BE2C (cell line): ENCODE measurements around the gene RBM19.

Experiments
- DNase-seq: peaks from one replicate; pipeline ENCODE4 v3.0.0-alpha.2; 2020
- H3K27me3 ChIP-seq: fragments of 250-450 bp; sonication (Bioruptor Pico); 2 replicates; pipeline ENCODE4 v1.5.1; 2020; ENCODE audit warnings: mild to moderate bottlenecking
- H3K36me3 ChIP-seq: fragments of 250-450 bp; sonication (Bioruptor Pico); 2 replicates; pipeline ENCODE4 v1.5.1; 2020; ENCODE audit warnings: mild to moderate bottlenecking
- H3K4me1 ChIP-seq: fragments of 250-450 bp; sonication (Bioruptor Pico); 2 replicates; pipeline ENCODE4 v1.5.1; 2020
- H3K4me3 ChIP-seq: 2 replicates; pipeline ENCODE4 v1.5.1; 2011; ENCODE audit warnings: low read depth, low read length
- H3K9me3 ChIP-seq: fragments of 250-450 bp; sonication (Bioruptor Pico); 2 replicates; pipeline ENCODE4 v1.5.1; 2020
- TF ChIP-seq, protein P1 (sequence below): IDR thresholded peaks from 2 replicates; pipeline ENCODE4 v1.5.1; 2012; ENCODE audit warnings: mild to moderate bottlenecking, low read depth, low read length

The RBM19 gene

DNA sequence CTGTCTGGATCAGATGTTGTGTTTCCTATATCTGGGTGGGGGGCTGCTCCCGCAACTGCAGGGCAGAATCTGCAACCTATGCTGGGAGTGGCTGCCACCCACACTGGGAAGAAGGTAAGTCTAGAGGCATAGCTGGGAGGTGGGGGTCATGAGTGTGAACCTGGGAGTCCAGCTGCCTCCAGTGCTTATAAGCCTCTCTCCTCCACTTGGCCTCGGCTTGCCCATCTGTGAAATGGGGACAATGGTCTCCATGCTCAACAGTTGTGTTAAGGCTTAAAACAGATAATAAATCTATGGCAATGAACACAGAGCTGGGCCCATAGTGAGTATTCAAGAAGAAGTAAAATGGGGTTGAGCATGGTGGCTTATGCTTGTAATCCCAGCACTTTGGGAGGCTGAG lies 90.0 kb downstream of the RBM19 start:
- Histone ChIP-seq H3K27me3 (no peaks in the 10 kb centered on the region), H3K4me1 (no peaks in the 10 kb centered on the region), H3K9me3 (no peaks in the 10 kb centered on the region), H3K36me3 (no peaks in the 10 kb centered on the region), H3K4me3 (no peak overlapping the region)
- DNase-seq, result no peak
- TF ChIP-seq, protein P1, sequence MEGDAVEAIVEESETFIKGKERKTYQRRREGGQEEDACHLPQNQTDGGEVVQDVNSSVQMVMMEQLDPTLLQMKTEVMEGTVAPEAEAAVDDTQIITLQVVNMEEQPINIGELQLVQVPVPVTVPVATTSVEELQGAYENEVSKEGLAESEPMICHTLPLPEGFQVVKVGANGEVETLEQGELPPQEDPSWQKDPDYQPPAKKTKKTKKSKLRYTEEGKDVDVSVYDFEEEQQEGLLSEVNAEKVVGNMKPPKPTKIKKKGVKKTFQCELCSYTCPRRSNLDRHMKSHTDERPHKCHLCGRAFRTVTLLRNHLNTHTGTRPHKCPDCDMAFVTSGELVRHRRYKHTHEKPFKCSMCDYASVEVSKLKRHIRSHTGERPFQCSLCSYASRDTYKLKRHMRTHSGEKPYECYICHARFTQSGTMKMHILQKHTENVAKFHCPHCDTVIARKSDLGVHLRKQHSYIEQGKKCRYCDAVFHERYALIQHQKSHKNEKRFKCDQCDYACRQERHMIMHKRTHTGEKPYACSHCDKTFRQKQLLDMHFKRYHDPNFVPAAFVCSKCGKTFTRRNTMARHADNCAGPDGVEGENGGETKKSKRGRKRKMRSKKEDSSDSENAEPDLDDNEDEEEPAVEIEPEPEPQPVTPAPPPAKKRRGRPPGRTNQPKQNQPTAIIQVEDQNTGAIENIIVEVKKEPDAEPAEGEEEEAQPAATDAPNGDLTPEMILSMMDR, result no peak

DNA sequence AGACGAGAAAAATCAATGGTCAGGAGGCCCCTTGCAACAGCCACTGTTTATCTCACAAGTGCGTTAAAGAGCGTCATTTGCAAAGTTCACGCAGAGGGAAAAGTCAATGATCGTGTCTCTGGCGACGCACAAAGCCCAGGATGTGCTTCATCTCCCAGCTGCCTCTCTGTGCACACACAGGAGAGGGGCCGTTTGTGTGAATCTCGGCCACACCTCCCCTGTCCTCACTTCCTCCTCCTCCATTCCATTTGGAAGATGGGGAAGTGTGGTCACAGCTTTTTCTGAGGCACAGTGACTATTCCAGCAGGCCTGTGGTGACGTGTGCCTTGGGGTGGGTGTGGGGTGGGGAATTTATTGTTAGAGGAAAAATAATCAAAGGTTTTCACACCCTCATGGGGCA lies 90.4 kb downstream of the RBM19 start:
- no peak for DNase-seq
- TF ChIP-seq, protein P1, result no peak
- H3K4me3 ChIP-seq, result no peak overlapping the region
- no peaks in the 10 kb centered on the region for H3K4me1 ChIP-seq
- H3K9me3 ChIP-seq, result no peaks in the 10 kb centered on the region
- no peaks in the 10 kb centered on the region for H3K36me3 ChIP-seq
- H3K27me3 ChIP-seq, result no peaks in the 10 kb centered on the region

DNA sequence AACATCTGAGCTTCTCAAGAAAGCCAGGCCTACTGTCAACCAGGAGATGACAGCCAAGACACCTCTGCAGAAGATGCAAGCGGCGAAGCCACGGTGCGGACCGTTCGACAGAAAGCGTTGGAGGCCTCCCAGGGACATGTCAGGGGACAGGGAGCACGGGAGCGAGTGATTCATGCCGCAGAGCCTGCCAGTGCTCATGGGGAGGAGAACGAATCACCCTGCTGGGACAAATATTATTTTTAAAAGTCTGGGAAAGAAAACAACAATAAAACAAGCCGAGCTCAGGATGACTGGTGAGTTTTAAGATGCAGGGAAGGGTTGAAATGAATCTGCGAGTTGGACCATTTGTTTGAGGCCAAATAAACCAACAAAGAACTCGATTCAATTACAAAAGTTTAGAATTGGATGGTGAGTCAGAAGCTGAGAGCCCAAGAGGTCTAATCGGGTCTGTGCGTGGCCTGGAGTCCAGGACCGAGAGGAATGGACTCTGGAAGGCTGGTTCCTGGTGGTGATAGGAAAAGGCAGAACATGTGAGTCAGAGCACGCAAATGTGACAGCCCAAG lies 91.0 kb downstream of the RBM19 start:
- no peak for DNase-seq
- Histone ChIP-seq H3K9me3 (no peaks in the 10 kb centered on the region), H3K27me3 (no peaks in the 10 kb centered on the region), H3K4me3 (no peak overlapping the region), H3K36me3 (no peaks in the 10 kb centered on the region), H3K4me1 (no peaks in the 10 kb centered on the region; the same call in 1 of the 2 replicates)
- TF ChIP-seq, protein P1, result no peak

DNA sequence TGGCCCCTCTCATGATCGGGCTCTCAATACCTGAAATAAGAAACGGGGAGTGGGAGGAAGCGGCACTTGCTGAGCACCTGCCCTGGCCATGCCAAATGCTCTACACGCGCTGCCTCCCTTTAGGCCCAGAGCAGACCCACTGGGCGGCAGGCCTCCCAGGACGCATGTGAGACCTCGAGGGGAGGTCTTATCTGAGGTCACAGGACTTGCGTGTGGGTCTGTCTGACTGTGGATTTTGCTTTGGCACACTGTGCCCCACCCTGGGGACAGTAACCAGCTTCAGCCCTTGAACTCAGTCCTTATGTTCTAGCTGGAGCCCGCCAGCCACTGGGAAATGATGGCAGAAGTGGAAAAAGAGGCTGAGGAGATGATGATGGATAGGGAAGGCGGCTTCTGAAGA lies 91.8 kb downstream of the RBM19 start:
- H3K9me3 ChIP-seq, result no peaks in the 10 kb centered on the region
- DNase-seq, result no peak
- H3K36me3 ChIP-seq, result no peaks in the 10 kb centered on the region
- H3K4me3 ChIP-seq, result no peak overlapping the region
- TF ChIP-seq, protein P1, result no peak
- H3K27me3 ChIP-seq, result no peaks in the 10 kb centered on the region
- H3K4me1 ChIP-seq, result no peaks in the 10 kb centered on the region; the same call in 1 of the 2 replicates

DNA sequence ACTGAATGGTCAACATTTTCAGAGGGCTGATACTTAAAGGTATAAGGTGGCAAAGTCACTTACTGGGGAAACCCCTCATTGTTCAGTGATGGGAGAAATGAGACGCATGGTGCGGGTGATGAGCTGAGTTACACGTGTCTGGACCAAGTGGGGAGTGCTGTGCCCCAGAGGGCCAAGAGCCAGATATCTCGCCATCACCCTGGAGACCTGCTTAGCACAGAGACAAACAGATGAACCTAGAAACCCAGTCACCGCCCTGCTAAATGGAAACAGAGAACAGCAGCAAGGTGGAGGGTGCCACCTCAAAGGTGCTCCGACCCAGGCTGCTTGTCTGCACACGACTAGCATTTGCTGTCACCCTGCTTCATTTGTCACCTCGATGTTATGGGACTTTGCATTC lies 92.4 kb downstream of the RBM19 start:
- Histone ChIP-seq H3K27me3 (no peaks in the 10 kb centered on the region), H3K4me1 (no peaks in the 10 kb centered on the region; the same call in 1 of the 2 replicates), H3K9me3 (no peaks in the 10 kb centered on the region), H3K36me3 (no peaks in the 10 kb centered on the region), H3K4me3 (no peak overlapping the region)
- DNase-seq, result no peak
- TF ChIP-seq, protein P1, result no peak

DNA sequence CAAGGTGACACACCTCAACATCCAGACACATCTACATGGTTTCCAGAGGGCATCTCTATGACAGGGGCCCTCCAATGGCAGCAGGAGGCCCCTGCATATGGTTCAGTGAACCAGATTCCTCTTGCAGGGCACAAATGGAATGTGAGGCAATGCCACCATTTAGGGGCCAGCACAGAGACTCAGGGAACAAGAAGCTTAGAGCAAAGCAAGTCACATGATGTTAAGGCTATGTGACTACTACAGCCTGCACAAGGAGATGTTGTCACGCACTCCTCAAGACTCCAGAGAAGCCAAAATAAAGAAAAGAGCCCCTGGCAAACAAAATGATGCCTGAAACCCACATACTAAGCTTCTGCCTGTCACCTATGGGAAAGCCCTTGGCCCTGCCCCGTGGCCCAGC lies 95.2 kb downstream of the RBM19 start:
- Histone ChIP-seq H3K9me3 (no peaks in the 10 kb centered on the region), H3K4me3 (no peak overlapping the region), H3K36me3 (no peaks in the 10 kb centered on the region; the same call in 1 of the 2 replicates), H3K4me1 (no peaks in the 10 kb centered on the region; the same call in 1 of the 2 replicates), H3K27me3 (no peaks in the 10 kb centered on the region)
- no peak for DNase-seq
- TF ChIP-seq, protein P1, result no peak
